DND-41 (cell line): ENCODE data around the gene DOCK8.
A peak's percentile ranks its signal among the peaks of the same experiment; 100 is the strongest.

Experiments used
- ATAC-seq: fragments of 200-7000 bp; cut with Tn5 transposase; 3 replicates; pipeline ENCODE4 v1.9.1; 2021; ENCODE audit warnings: low read depth; ENCODE audit not compliant: insufficient read depth
- DNase-seq: peaks from one replicate; pipeline ENCODE4 v3.0.0-alpha.2; 2020
- H2AFZ ChIP-seq: 2 replicates; pipeline ENCODE4 v1.6.0; 2012; ENCODE audit warnings: low read depth, low read length
- H3K27ac ChIP-seq: 2 replicates; pipeline ENCODE4 v1.5.1; 2012; ENCODE audit warnings: low read length, inconsistent platforms
- H3K27me3 ChIP-seq: fragments of 200-600 bp; sonication (generic); 2 replicates; pipeline ENCODE4 v1.6.0; 2012; ENCODE audit warnings: low read length, mild to moderate bottlenecking, inconsistent platforms; ENCODE audit not compliant: insufficient read depth, poor library complexity
- H3K36me3 ChIP-seq: 2 replicates; pipeline ENCODE4 v1.5.1; 2012; ENCODE audit warnings: low read length, inconsistent platforms; ENCODE audit not compliant: insufficient read depth
- H3K4me1 ChIP-seq: 2 replicates; pipeline ENCODE4 v1.5.1; 2012; ENCODE audit warnings: mild to moderate bottlenecking, low read length; ENCODE audit not compliant: insufficient read depth
- H3K4me2 ChIP-seq: 2 replicates; pipeline ENCODE4 v1.6.0; 2012; ENCODE audit warnings: mild to moderate bottlenecking, moderate library complexity, low read length, inconsistent platforms; ENCODE audit not compliant: insufficient read depth
- H3K4me3 ChIP-seq, 2 experiments: fragments of 200-600 bp in 1 of 2; shearing (Covaris generic) in 1 of 2; 2 replicates each; pipeline ENCODE4 v1.5.1; 2012 to 2016; ENCODE audit warnings: inconsistent platforms in 2 of 2, low read length in 2 of 2, mild to moderate bottlenecking in 2 of 2, low read depth in 1 of 2, moderate library complexity in 1 of 2
- H3K79me2 ChIP-seq: 2 replicates; pipeline ENCODE4 v1.6.0; 2012; ENCODE audit warnings: low read length, inconsistent platforms; ENCODE audit not compliant: insufficient read depth
- H3K9ac ChIP-seq: 2 replicates; pipeline ENCODE4 v1.6.0; 2012; ENCODE audit warnings: low read depth, mild to moderate bottlenecking, inconsistent platforms, low read length, moderate library complexity
- H3K9me3 ChIP-seq: 2 replicates; pipeline ENCODE4 v1.5.1; 2012; ENCODE audit warnings: low read length, moderate library complexity, mild to moderate bottlenecking, inconsistent platforms; ENCODE audit not compliant: insufficient read depth, severe bottlenecking
- H4K20me1 ChIP-seq: 2 replicates; pipeline ENCODE4 v1.6.0; 2012; ENCODE audit warnings: low read length; ENCODE audit not compliant: insufficient read depth
- CTCF ChIP-seq: IDR thresholded peaks from 2 replicates; pipeline ENCODE4 v1.5.1; 2012; ENCODE audit warnings: borderline replicate concordance, low read length, moderate library complexity, mild to moderate bottlenecking; ENCODE audit not compliant: poor library complexity, severe bottlenecking; ENCODE audit errors: extremely low read depth
- EZH2 ChIP-seq: IDR thresholded peaks from 3 replicates; pipeline ENCODE4 v1.6.1; 2012; ENCODE audit warnings: borderline replicate concordance, low read depth, mild to moderate bottlenecking, moderate library complexity, low read length, inconsistent platforms; ENCODE audit not compliant: severe bottlenecking

The DOCK8 gene

GRCh38 chr9:378263-378662 is 163.6 kb downstream of the DOCK8 start:
- DNase-seq (no peak), ATAC-seq (peak; percentile 35; the same call in 2 of the 3 replicates)
- H3K79me2 ChIP-seq: no peaks in the 10 kb centered on the region
- peaks cover 78% of the 10 kb centered on the region for H3K36me3 ChIP-seq
- H3K4me3 ChIP-seq: no peak overlapping the region
- no peaks in the 10 kb centered on the region for H4K20me1 ChIP-seq
- H3K4me2 ChIP-seq: no peak overlapping the region
- H3K9ac ChIP-seq: no peak overlapping the region
- H2AFZ ChIP-seq: no peak overlapping the region
- no peak for TF ChIP-seq CTCF
- no peak for TF ChIP-seq EZH2
- H3K27ac ChIP-seq: no peak overlapping the region
- no peaks in the 10 kb centered on the region for H3K9me3 ChIP-seq
- H3K4me1 ChIP-seq: no peaks in the 10 kb centered on the region
- no peaks in the 10 kb centered on the region for H3K27me3 ChIP-seq

GRCh38 chr9:382383-382782 is 167.7 kb downstream of the DOCK8 start:
- Histone ChIP-seq H3K36me3 (peaks cover 60% of the 10 kb centered on the region), H2AFZ (no peak overlapping the region), H3K4me2 (no peak overlapping the region), H3K9ac (no peak overlapping the region), H3K79me2 (no peaks in the 10 kb centered on the region), H4K20me1 (no peaks in the 10 kb centered on the region), H3K27me3 (no peaks in the 10 kb centered on the region), H3K27ac (no peak overlapping the region), H3K4me1 (no peaks in the 10 kb centered on the region), H3K9me3 (no peaks in the 10 kb centered on the region), H3K4me3 (no peak overlapping the region)
- DNase-seq (no peak), ATAC-seq (no peak)
- TF ChIP-seq CTCF: no peak
- no peak for TF ChIP-seq EZH2

GRCh38 chr9:385818-386398 is 171.2 kb downstream of the DOCK8 start:
- no peak overlapping the region for H2AFZ ChIP-seq
- H3K27me3 ChIP-seq: no peaks in the 10 kb centered on the region
- peaks cover 63% of the 10 kb centered on the region for H3K36me3 ChIP-seq
- H3K9ac ChIP-seq: no peak overlapping the region
- no peaks in the 10 kb centered on the region for H3K4me1 ChIP-seq
- no peaks in the 10 kb centered on the region for H3K79me2 ChIP-seq
- peak; percentile 69; the same call in 1 of the 3 replicates for ATAC-seq
- no peak for TF ChIP-seq EZH2
- TF ChIP-seq CTCF: peak; percentile 64
- no peak overlapping the region for H3K27ac ChIP-seq
- no peak overlapping the region for H3K4me3 ChIP-seq
- H4K20me1 ChIP-seq: no peaks in the 10 kb centered on the region
- DNase-seq: peak; percentile 26
- H3K9me3 ChIP-seq: no peaks in the 10 kb centered on the region
- H3K4me2 ChIP-seq: no peak overlapping the region
